Fibroblast of lung (primary cell): ENCODE data around the gene SMC6. TPM values are rescaled to one million over a fixed set of nuclear protein-coding genes. Genes with fewer than 3 reads are reported as not detected.
A peak's percentile ranks its signal among the peaks of the same experiment; 100 is the strongest.

Source experiments
- DNase-seq, 2 donors: peaks; one replicate each; pipeline versions ENCODE4 v3.0.0 to v3.0.0-alpha.2; 2010; ENCODE audit warnings: low read depth in 2 of 2
- H2AFZ ChIP-seq: 2 replicates; pipeline ENCODE4 v1.5.1; 2012; ENCODE audit warnings: low read length, control low read depth, inconsistent platforms
- H3K27ac ChIP-seq: 2 replicates; pipeline ENCODE4 v1.5.1; 2011; ENCODE audit warnings: low read length, control low read depth; ENCODE audit not compliant: insufficient read depth
- H3K27me3 ChIP-seq: 2 replicates; pipeline ENCODE4 v1.5.1; 2011; ENCODE audit warnings: mild to moderate bottlenecking, low read length; ENCODE audit not compliant: control insufficient read depth, insufficient read depth
- H3K36me3 ChIP-seq: 2 replicates; pipeline ENCODE4 v1.5.1; 2011; ENCODE audit warnings: low read length; ENCODE audit not compliant: control insufficient read depth, insufficient read depth
- H3K4me1 ChIP-seq: 2 replicates; pipeline ENCODE4 v1.5.1; 2011; ENCODE audit warnings: low read length; ENCODE audit not compliant: control insufficient read depth, insufficient read depth; ENCODE audit errors: extremely low read depth
- H3K4me2 ChIP-seq: 2 replicates; pipeline ENCODE4 v1.5.1; 2011; ENCODE audit warnings: low read length, control low read depth; ENCODE audit not compliant: insufficient read depth; ENCODE audit errors: extremely low read depth
- H3K4me3 ChIP-seq, 4 experiments: fragments of 200-600 bp in 1 of 4; sonication (generic) in 1 of 4; replicated peaks in 1 of 4; 2 replicates each; pipeline ENCODE4 v1.5.1; 2011 to 2016; ENCODE audit warnings: low read length in 4 of 4, low read depth in 3 of 4, mild to moderate bottlenecking in 3 of 4, control low read depth in 2 of 4, inconsistent platforms in 1 of 4, mixed read lengths in 1 of 4; ENCODE audit not compliant: insufficient read depth in 1 of 4; ENCODE audit errors: control extremely low read depth in 1 of 4
- H3K79me2 ChIP-seq: 2 replicates; pipeline ENCODE4 v1.5.1; 2012; ENCODE audit warnings: mild to moderate bottlenecking, low read length, inconsistent platforms; ENCODE audit not compliant: control insufficient read depth, insufficient read depth
- H3K9ac ChIP-seq: 2 replicates; pipeline ENCODE4 v1.5.1; 2011; ENCODE audit warnings: mild to moderate bottlenecking, low read length, control low read depth; ENCODE audit not compliant: insufficient read depth
- H3K9me3 ChIP-seq: 2 replicates; pipeline ENCODE4 v1.5.1; 2012; ENCODE audit warnings: low read depth, low read length; ENCODE audit not compliant: control insufficient read depth, insufficient read depth
- H4K20me1 ChIP-seq: 2 replicates; pipeline ENCODE4 v1.5.1; 2011; ENCODE audit warnings: low read length; ENCODE audit not compliant: control insufficient read depth, insufficient read depth; ENCODE audit errors: extremely low read depth
- EZH2 ChIP-seq: IDR thresholded peaks from 2 replicates; pipeline ENCODE4 v1.5.1; 2012; ENCODE audit warnings: low read length, control low read depth, mild to moderate bottlenecking; ENCODE audit errors: missing control alignments
- polyA plus RNA-seq, 2 donors: library from polyadenylated mRNA; depleted of rRNA in 1 of 2; stranded (reverse) in 1 of 2; unstranded in 1 of 2; fragments of >200 nt; gene quantifications; 2 replicates each; pipeline ENCODE4 v1.2.1, GENCODE V29; 2011 to 2012; ENCODE audit warnings: missing spikeins in 1 of 2
- total RNA-seq: library from RNA; depleted of rRNA; stranded (reverse); fragments of >200 nt; gene quantifications from 2 replicates; pipeline ENCODE4 v1.2.1, GENCODE V29; 2014
- TF ChIP-seq, protein P1 (sequence below), 2 donors: IDR thresholded peaks in 1 of 2; conservative IDR thresholded peaks in 1 of 2; 1 replicate in 1 of 2; 2 replicates in 1 of 2; pipeline ENCODE4 v1.5.1; 2011 to 2012; ENCODE audit warnings: low read length in 2 of 2, control low read depth in 1 of 2, inconsistent platforms in 1 of 2, low read depth in 1 of 2, mild to moderate bottlenecking in 1 of 2

The SMC6 gene
- total and polyA plus RNA-seq, 2 donors (not counting 1 experiment from before 2014, with no cell fraction given): 17.9 to 22.8 TPM

- no peak overlapping the region for H3K4me3 ChIP-seq
- H3K27me3 ChIP-seq: no peaks in the 10 kb centered on the region
- no peak overlapping the region for H3K4me2 ChIP-seq
- no peaks in the 10 kb centered on the region for H3K4me1 ChIP-seq
- H3K9ac ChIP-seq: no peak overlapping the region
- no peak for DNase-seq
- no peaks in the 10 kb centered on the region for H4K20me1 ChIP-seq
- H3K79me2 ChIP-seq: no peaks in the 10 kb centered on the region
- H3K36me3 ChIP-seq: no peaks in the 10 kb centered on the region
- H3K9me3 ChIP-seq: no peaks in the 10 kb centered on the region
- H2AFZ ChIP-seq: no peak overlapping the region
- TF ChIP-seq, protein P1, sequence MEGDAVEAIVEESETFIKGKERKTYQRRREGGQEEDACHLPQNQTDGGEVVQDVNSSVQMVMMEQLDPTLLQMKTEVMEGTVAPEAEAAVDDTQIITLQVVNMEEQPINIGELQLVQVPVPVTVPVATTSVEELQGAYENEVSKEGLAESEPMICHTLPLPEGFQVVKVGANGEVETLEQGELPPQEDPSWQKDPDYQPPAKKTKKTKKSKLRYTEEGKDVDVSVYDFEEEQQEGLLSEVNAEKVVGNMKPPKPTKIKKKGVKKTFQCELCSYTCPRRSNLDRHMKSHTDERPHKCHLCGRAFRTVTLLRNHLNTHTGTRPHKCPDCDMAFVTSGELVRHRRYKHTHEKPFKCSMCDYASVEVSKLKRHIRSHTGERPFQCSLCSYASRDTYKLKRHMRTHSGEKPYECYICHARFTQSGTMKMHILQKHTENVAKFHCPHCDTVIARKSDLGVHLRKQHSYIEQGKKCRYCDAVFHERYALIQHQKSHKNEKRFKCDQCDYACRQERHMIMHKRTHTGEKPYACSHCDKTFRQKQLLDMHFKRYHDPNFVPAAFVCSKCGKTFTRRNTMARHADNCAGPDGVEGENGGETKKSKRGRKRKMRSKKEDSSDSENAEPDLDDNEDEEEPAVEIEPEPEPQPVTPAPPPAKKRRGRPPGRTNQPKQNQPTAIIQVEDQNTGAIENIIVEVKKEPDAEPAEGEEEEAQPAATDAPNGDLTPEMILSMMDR (conservative IDR thresholded peaks at IDR 0.05 in 1 of 2, IDR thresholded peaks at IDR 0.05 in 1 of 2; ENCODE audit: low read depth in 1 of 2, low read length in 2 of 2): no peak
- TF ChIP-seq EZH2: no peak
- H3K27ac ChIP-seq: no peak overlapping the region
Measured at GRCh38 chr2:17657759-17658158, 95.9 kb downstream of the SMC6 start.

GRCh38 chr2:17652681-17653394, 100.8 kb downstream of the SMC6 start:
- Histone ChIP-seq H4K20me1 (no peaks in the 10 kb centered on the region), H3K9me3 (no peaks in the 10 kb centered on the region), H3K9ac (no peak overlapping the region), H2AFZ (no peak overlapping the region), H3K4me2 (no peak overlapping the region), H3K27ac (no peak overlapping the region), H3K27me3 (no peaks in the 10 kb centered on the region), H3K79me2 (no peaks in the 10 kb centered on the region), H3K4me3 (no peak overlapping the region), H3K4me1 (no peaks in the 10 kb centered on the region), H3K36me3 (no peaks in the 10 kb centered on the region)
- TF ChIP-seq EZH2: no peak
- TF ChIP-seq, protein P1 (conservative IDR thresholded peaks at IDR 0.05 in 1 of 2, IDR thresholded peaks at IDR 0.05 in 1 of 2; ENCODE audit: low read depth in 1 of 2, low read length in 2 of 2): no peak
- DNase-seq: peak in 1 of 2 donors; percentile 52

DNA sequence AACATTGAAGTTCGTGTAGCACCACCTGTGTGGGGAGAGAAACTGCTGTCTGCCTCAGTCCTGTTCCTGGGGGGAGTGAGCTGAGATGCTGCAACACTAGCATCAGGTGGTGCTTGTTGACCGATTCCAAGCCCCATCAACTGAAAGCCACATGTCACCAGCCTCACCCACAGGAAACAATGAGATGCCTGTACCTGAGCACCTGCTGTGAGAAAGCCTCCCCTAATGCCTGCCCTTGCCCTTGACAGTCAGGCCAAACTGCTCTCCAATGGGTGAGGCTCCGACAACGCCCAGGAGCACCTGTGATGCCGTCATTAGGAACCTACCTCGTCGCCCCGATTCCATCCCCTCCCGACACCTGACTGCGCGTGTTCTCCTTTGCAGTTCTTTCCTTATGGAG, 104.6 kb downstream of the SMC6 start:
- no peaks in the 10 kb centered on the region for H3K36me3 ChIP-seq
- peaks cover 9% of the 10 kb centered on the region for H3K4me1 ChIP-seq
- no peaks in the 10 kb centered on the region for H4K20me1 ChIP-seq
- H3K27me3 ChIP-seq: no peaks in the 10 kb centered on the region
- H3K9me3 ChIP-seq: no peaks in the 10 kb centered on the region
- H3K79me2 ChIP-seq: no peaks in the 10 kb centered on the region
- no peak overlapping the region for H3K27ac ChIP-seq
- no peak overlapping the region for H3K4me3 ChIP-seq
- no peak overlapping the region for H3K9ac ChIP-seq
- no peak for DNase-seq
- H3K4me2 ChIP-seq: no peak overlapping the region
- no peak for TF ChIP-seq EZH2
- TF ChIP-seq, protein P1 (conservative IDR thresholded peaks at IDR 0.05 in 1 of 2, IDR thresholded peaks at IDR 0.05 in 1 of 2; ENCODE audit: low read depth in 1 of 2, low read length in 2 of 2): no peak
- H2AFZ ChIP-seq: no peak overlapping the region
